Ovary (tissue), 3 donors: ENCODE data around the gene ZSWIM7.

Experiments
- CTCF ChIP-seq, 3 donors: fragments of 450-650 bp in 2 of 3; fragments of 200-600 bp in 1 of 3; IDR thresholded peaks; one replicate each; pipeline versions ENCODE4 v1.5.1 to v1.8.0; 2016 to 2022; ENCODE audit warnings: antibody characterized with exemption in 3 of 3, mild to moderate bottlenecking in 1 of 3
- POLR2A ChIP-seq: fragments of 450-650 bp; IDR thresholded peaks from one replicate; pipeline ENCODE4 v1.6.1; 2017; ENCODE audit warnings: antibody characterized with exemption, mild to moderate bottlenecking, moderate library complexity
- donor health status: DM: no; HTN: no; CAD: no.

- TF ChIP-seq CTCF (IDR thresholded peaks at IDR 0.05) (no peak), POLR2A (no peak)
Observed at GRCh38 chr17:15967706-15968399, 31.7 kb downstream of the ZSWIM7 start.
